Activated CD8-positive, alpha-beta T cell treated with anti-CD3 and anti-CD28 coated beads for 36 hours (primary cell): ENCODE data around the gene RAB6A. TPM values are rescaled to one million over a fixed set of nuclear protein-coding genes. Genes with fewer than 3 reads are reported as not detected.
A peak's percentile ranks its signal among the peaks of the same experiment; 100 is the strongest.

Source experiments
- ATAC-seq: fragments of 200-7000 bp; cut with Tn5 transposase; one replicate; pipeline ENCODE4 v1.10.0; 2021; ENCODE audit warnings: mild to moderate bottlenecking, moderate library complexity
- CTCF ChIA-PET: fragments of 350-600 bp; sonication (Branson Sonifier 250); formaldehyde crosslinking; loops from one replicate; lab custom pipeline; 2021; ENCODE audit warnings: antibody characterized with exemption; lab: Charles Lee
- POLR2A ChIA-PET: fragments of 350-600 bp; sonication (Branson Sonifier 250); formaldehyde crosslinking; loops from one replicate; lab custom pipeline; 2021; ENCODE audit warnings: antibody characterized with exemption; lab: Charles Lee
- DNase-seq: peaks from one replicate; pipeline ENCODE4 v3.0.0-alpha.2; 2020
- H3K27ac Mint-ChIP-seq: one replicate; pipeline ENCODE4 v1.8.0; 2021; ENCODE audit warnings: mild to moderate bottlenecking, mixed read lengths
- H3K27me3 Mint-ChIP-seq: one replicate; pipeline ENCODE4 v1.8.0; 2021; ENCODE audit warnings: mixed read lengths
- H3K36me3 Mint-ChIP-seq: one replicate; pipeline ENCODE4 v1.8.0; 2021; ENCODE audit warnings: low read depth, mixed read lengths
- H3K4me1 Mint-ChIP-seq: one replicate; pipeline ENCODE4 v1.8.0; 2021; ENCODE audit warnings: low read depth, mixed read lengths
- H3K4me3 Mint-ChIP-seq: one replicate; pipeline ENCODE4 v1.8.0; 2021; ENCODE audit warnings: mild to moderate bottlenecking, moderate library complexity, mixed read lengths
- H3K9me3 Mint-ChIP-seq: one replicate; pipeline ENCODE4 v1.8.0; 2021; ENCODE audit warnings: mixed read lengths
- intact Hi-C: fragments of 100-400 bp; cut with micrococcal nuclease; formaldehyde crosslinking; loops from one replicate; pipeline ENCODE4 v1.10.0; 2022
- total RNA-seq, 2 experiments: library from RNA; stranded (reverse); gene quantifications; one replicate each; pipeline ENCODE4 v1.2.3, GENCODE V29; 2021
- TF ChIP-seq, protein P1 (sequence below): fragments of 200-600 bp; IDR thresholded peaks from one replicate; pipeline ENCODE4 v1.8.0; 2022; ENCODE audit warnings: antibody characterized with exemption, mild to moderate bottlenecking

RAB6A gene
- total RNA-seq, 2 experiments from 2014 or later: 75.3 to 77.6 TPM

GRCh38 chr11:73762732-73763131, 1.9 kb upstream of the RAB6A start:
- peaks cover 6% of the 10 kb centered on the region for H3K36me3 Mint-ChIP-seq
- CTCF ChIA-PET: interaction anchor here (0.9 to 1.3 kb wide), 3 partner anchors 13 to 412 kb away, joined by 3 to 4 read pairs (median 3); no protein-coding TSS in a partner anchor
- peak overlapping the region; percentile 9 for H3K27ac Mint-ChIP-seq
- intact Hi-C loops: no loop called here
- POLR2A ChIA-PET: interaction anchor here (0.6 to 3.0 kb wide), 5 partner anchors 14 to 211 kb away, joined by 3 to 26 read pairs (median 3); partner anchors contain the start of gene MRPL48
- H3K27me3 Mint-ChIP-seq: peaks cover 9% of the 10 kb centered on the region
- TF ChIP-seq, protein P1, sequence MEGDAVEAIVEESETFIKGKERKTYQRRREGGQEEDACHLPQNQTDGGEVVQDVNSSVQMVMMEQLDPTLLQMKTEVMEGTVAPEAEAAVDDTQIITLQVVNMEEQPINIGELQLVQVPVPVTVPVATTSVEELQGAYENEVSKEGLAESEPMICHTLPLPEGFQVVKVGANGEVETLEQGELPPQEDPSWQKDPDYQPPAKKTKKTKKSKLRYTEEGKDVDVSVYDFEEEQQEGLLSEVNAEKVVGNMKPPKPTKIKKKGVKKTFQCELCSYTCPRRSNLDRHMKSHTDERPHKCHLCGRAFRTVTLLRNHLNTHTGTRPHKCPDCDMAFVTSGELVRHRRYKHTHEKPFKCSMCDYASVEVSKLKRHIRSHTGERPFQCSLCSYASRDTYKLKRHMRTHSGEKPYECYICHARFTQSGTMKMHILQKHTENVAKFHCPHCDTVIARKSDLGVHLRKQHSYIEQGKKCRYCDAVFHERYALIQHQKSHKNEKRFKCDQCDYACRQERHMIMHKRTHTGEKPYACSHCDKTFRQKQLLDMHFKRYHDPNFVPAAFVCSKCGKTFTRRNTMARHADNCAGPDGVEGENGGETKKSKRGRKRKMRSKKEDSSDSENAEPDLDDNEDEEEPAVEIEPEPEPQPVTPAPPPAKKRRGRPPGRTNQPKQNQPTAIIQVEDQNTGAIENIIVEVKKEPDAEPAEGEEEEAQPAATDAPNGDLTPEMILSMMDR: no peak
- peaks cover 20% of the 10 kb centered on the region for H3K4me1 Mint-ChIP-seq
- no peak for ATAC-seq
- no peak for DNase-seq
- H3K4me3 Mint-ChIP-seq: no peak overlapping the region
- H3K9me3 Mint-ChIP-seq: no peaks in the 10 kb centered on the region

DNA sequence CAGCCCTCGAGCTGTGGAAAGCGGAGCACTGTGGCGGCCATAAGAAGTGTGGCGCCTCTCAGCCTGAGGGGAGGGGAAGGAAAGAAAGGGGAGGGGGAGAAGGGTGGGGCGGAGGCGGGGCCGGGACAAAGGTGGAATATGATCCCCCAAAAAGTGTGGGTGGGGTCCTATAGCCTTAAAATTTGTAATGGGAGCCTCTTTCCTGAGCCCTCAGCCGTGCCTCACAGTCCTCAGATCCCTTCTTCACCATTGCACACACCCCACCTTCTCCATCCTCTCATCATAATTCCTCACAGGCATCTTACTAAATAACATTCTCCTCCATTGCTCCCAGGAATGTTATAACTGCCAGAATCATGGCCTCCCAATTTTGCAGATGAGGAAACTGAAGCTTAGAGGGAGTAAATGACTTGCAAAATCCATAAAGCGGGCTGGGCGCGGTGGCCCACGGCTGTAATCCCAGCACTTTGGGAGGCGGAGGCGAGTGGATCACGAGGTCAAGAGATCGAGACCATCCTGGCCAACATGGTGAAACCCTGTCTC, 600 bp upstream of the RAB6A start:
- Mint-ChIP-seq H3K27ac (peak overlapping the region; percentile 94), H3K4me1 (peaks cover 23% of the 10 kb centered on the region), H3K27me3 (peaks cover 5% of the 10 kb centered on the region), H3K36me3 (peaks cover 7% of the 10 kb centered on the region), H3K9me3 (no peaks in the 10 kb centered on the region), H3K4me3 (peak overlapping the region; percentile 87)
- no peak for DNase-seq
- POLR2A ChIA-PET: interaction anchor here (0.7 to 3.0 kb wide), 7 partner anchors 18 to 144 kb away, joined by 3 to 26 read pairs (median 4); partner anchors contain the start of gene MRPL48
- CTCF ChIA-PET: interaction anchor here (0.9 to 2.2 kb wide), 4 partner anchors 18 to 62 kb away, joined by 3 to 8 read pairs (median 6); partner anchors contain the start of gene MRPL48
- intact Hi-C loops: loop anchor here (1.0 kb wide), 1 partner anchor 18 kb away; no protein-coding TSS in a partner anchor
- peak; percentile 11 for ATAC-seq
- TF ChIP-seq, protein P1: no peak

GRCh38 chr11:73760135-73760678, 667 bp downstream of the RAB6A start:
- H3K27ac Mint-ChIP-seq: peak overlapping the region; percentile 82
- POLR2A ChIA-PET: interaction anchor here (0.9 to 3.0 kb wide), 7 partner anchors 8 to 118 kb away, joined by 3 to 26 read pairs (median 3); partner anchors contain the start of gene MRPL48
- H3K36me3 Mint-ChIP-seq: peaks cover 7% of the 10 kb centered on the region
- TF ChIP-seq, protein P1: no peak
- no peaks in the 10 kb centered on the region for H3K27me3 Mint-ChIP-seq
- H3K4me1 Mint-ChIP-seq: peaks cover 23% of the 10 kb centered on the region
- intact Hi-C loops: no loop called here
- H3K9me3 Mint-ChIP-seq: no peaks in the 10 kb centered on the region
- DNase-seq (no peak), ATAC-seq (no peak)
- CTCF ChIA-PET: interaction anchor here (1.5 to 2.2 kb wide), 3 partner anchors 19 to 27 kb away, joined by 4 to 8 read pairs (median 8); partner anchors contain the start of gene MRPL48
- peak overlapping the region; percentile 87 for H3K4me3 Mint-ChIP-seq

GRCh38 chr11:73759610-73760134, 1.2 kb downstream of the RAB6A start:
- ChIA-PET CTCF (interaction anchor here (1.5 kb wide), 1 partner anchor 28 kb away, joined by 4 read pairs; the partner anchor contains the start of gene MRPL48), POLR2A (interaction anchor here (1.1 to 3.0 kb wide), 5 partner anchors 7 to 119 kb away, joined by 3 to 26 read pairs (median 6); partner anchors contain the start of gene MRPL48)
- H3K4me3 Mint-ChIP-seq: peak overlapping the region; percentile 87
- H3K27me3 Mint-ChIP-seq: no peaks in the 10 kb centered on the region
- no peak for ATAC-seq
- H3K36me3 Mint-ChIP-seq: peaks cover 7% of the 10 kb centered on the region
- intact Hi-C loops: loop anchor here (10.0 kb wide), 1 partner anchor 115 kb away; the partner anchor contains the start of genes COA4 and PAAF1
- H3K4me1 Mint-ChIP-seq: peaks cover 23% of the 10 kb centered on the region
- no peaks in the 10 kb centered on the region for H3K9me3 Mint-ChIP-seq
- peak; percentile 6 for DNase-seq
- TF ChIP-seq, protein P1: no peak
- peak overlapping the region; percentile 82 for H3K27ac Mint-ChIP-seq
